HG03460 (cell line): ENCODE results near the gene EML3.
"Not testable (repeated sequence)": the region's sequence is repeated elsewhere in the genome, so short reads cannot be mapped to it uniquely, and the experiment has no call there.

Experiments used
- ATAC-seq: cut with Tn5 transposase; IDR thresholded peaks from one replicate; pipeline ENCODE4 v1.9.1; 2021; ENCODE audit not compliant: unreplicated experiment

EML3 gene

DNA sequence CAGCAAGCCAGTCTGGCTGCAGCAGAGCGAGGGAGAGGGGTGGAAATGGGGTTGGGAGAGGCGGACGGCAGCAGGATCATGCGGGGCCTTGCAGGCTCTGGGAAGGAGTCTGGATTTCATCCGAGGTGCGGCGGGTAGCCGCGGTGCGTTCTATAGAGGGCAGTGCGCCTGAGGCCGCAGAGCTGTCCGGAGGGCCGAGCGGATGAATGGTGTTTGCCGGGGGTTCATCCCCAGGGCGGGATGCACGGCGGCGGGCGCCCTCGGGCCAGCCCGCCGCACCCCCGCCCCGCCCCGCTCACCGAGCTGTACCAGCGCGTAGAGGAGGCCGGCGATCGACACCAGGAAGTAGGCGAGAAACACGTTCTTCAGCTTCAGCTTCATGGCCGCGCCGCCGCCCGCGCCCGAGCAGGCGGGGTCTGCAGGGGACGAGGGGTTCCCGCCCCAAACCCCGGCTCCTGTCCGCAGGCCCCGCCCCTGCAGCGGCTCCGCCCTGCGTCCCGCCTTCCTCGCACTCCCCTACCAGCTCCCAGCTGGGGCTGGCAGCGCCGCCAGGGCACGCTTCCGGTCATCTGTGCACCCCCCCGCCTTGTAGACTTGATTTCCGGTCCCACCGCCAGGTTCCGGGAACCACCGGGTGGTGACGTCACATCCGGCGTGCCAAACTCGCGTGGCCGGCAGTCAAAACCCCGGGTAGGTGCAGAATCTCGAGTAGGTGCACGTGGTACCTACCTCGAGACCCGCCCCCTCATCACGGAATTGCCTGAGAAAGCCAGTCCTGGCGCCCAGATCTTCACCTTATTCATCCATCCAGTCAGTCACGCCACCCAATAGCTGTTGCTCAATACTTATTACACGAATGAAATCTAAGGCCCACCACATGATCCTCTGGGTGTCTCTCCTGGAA is 9.2 kb upstream of the EML3 start, which contains the start of gene B3GAT3:
TSS of gene B3GAT3 (minus strand) at position 420 of the 904 bp plus-strand sequence. CDS start at position 381, 39 bp downstream.
- peak; percentile 90 for ATAC-seq

GRCh38 chr11:62621027-62621566 is 8.5 kb upstream of the EML3 start:
- no peak for ATAC-seq

GRCh38 chr11:62616957-62617356 is 4.4 kb upstream of the EML3 start:
- not testable (repeated sequence) for ATAC-seq

- ATAC-seq, result no peak
Observed at GRCh38 chr11:62615521-62615920, 2.9 kb upstream of the EML3 start.

DNA sequence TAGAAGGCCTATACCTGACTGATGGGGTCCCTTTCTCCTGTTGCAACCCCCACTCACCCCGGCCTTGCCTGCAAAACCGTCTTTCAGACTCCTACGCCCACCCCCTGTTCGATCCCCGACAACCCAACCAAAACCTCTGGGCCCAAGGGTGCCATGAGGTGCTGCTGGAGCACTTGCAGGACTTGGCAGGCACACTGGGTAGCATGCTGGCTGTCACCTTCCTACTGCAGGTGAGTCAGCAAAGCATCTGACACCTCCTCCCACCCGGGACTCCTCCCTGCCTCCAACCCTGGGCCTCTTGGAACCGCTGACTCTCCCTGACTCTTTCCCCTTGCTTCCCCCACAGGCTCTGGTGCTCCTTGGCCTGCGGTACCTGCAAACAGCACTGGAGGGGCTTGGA is 1.7 kb upstream of the EML3 start:
- no peak for ATAC-seq

DNA sequence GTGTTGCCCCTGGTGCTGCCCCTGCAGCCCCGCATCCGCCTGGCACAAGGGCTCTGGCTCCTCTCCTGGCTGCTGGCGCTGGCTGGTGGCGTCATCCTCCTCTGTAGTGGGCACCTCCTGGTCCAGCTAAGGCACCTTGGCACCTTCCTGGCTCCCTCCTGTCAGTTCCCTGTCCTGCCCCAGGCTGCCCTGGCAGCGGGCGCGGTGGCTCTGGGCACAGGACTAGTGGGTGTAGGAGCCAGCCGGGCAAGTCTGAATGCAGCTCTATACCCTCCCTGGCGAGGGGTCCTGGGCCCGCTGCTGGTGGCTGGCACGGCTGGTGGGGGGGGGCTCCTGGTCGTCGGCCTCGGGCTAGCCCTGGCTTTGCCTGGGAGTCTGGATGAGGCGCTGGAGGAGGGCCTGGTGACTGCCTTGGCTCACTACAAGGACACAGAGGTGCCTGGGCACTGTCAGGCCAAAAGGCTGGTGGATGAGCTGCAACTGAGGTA is 760 bp upstream of the EML3 start:
- no peak for ATAC-seq

DNA sequence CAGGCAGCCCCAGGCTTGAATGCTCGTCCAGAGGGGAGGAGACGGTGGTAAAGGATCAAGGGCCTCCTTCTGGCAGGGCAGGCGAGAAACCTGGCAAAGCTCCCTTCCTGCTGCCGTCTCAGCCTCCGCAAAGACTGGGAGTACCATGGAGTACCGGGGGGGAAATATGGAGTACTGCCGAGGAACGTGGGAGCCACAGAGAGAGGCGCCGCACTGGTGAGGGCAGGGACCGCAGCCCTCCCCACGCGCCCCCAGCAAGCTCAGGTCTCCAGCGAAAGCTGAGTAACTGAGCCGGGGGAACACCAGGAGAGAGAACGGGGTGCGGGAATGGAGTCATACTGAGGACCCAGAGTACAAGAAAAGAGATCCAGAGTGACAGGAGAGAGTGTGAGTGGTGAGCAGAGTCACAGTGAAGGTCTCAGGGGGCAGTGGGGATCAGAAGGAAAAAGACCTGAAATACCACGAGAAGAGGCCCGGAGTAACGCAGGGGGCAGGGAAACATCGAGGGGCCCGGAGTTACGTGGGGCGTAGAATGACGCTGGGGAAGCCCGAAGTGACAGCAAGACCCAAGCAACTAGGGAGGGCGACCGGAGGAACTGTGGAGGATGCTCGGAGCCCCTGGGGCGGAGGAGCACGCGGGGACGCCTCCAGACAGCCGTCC is 740 bp downstream of the EML3 start:
- ATAC-seq, result peak; percentile 28

- no peak for ATAC-seq
Observed at GRCh38 chr11:62610814-62611704, 1.5 kb downstream of the EML3 start.

GRCh38 chr11:62610403-62610802 is 2.2 kb downstream of the EML3 start:
- no peak for ATAC-seq

GRCh38 chr11:62608776-62609175 is 3.8 kb downstream of the EML3 start:
- no peak for ATAC-seq

DNA sequence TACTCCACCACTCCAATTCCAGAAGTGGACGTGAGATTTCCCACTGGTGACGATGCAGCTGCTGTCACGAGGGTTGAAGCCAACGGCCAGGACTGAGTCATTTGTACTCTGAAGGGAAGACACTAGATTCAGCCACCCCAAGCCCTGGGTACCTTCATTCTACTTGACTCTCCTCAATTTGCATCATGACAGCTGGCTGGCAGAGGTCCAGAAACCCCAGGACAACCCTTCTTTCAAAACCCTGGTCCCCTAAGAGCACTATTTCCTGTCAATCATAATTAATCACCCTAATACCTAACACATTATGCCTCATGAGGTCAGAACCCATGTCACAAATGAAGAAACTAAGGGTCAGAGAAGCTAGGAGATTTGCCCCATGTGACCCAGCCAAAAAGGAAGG is 4.9 kb downstream of the EML3 start:
- ATAC-seq, result no peak

DNA sequence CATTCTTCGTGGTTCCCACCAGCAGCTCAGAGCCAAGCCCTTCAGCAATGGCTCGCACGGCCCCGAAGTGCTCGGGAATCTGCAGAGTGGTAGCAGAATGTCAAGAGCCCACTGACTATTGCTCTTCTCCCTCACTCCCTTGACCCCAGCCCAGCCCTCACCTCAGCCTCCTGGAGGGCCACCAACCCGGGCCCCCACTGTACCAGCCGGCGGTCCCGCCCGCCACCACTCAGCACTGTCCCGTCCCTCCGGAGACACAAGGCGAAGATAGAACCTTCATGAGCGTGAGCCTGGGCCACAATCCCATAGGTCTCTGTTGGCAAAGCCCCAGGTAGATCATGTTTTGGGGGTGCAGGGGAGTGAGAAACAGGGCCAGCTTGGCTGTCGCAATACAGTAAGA is 6.7 kb downstream of the EML3 start:
- ATAC-seq, result no peak

DNA sequence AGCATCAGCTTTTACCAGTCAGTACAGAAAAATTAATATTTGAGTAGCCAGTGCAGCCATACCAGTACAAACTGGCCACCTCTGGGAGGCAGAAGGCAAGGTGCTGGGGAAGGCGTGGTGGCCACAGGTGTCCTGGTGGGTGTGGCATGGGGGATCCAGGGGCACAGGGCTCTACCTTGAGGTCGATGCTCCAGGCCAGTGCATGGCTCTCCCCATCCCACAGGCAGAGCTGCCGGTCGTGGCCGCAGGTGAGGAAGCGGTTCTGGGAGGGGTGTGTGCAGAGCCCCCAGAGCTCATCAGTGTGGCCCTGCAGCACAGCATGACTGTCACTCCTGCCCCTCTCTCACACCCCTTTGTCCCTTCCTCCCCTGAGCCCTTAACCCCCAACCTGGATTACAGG is 7.1 kb downstream of the EML3 start:
- ATAC-seq, result no peak

DNA sequence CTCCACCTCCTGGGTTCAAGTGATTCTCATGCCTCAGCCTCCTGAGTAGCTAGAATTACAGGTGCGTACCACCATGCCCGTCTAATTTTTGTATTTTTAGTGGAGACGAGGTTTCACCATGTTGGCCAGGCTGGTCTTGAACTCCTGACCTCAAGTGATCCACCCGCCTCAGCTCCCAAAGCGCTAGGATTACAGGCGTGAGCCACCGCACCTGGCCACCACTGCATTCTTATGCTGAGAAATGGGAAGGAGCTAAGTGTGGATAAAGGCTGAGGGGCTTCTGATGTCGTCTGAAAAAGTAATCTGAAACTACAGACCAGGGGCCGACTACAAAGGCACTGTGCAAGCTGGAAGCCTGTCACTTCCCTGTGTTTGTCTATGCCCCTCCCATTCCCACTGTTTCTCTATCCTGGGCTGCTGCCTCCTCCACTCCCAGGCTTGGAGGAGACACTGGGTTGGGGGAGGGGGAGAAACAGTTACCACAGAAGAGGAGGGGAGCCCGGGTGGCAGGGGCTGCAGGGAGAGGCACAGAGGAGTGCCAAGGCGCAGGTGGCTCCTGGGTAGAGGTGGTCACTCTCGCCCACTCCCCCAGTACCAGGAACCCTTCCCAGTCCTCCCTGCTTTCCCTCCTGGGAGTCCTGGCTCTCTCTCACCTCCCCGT is 8.0 kb downstream of the EML3 start:
- ATAC-seq, result no peak

- ATAC-seq, result no peak
Observed at GRCh38 chr11:62603776-62604299, 8.7 kb downstream of the EML3 start.

GRCh38 chr11:62603072-62603408 is 9.5 kb downstream of the EML3 start:
- ATAC-seq, result no peak

DNA sequence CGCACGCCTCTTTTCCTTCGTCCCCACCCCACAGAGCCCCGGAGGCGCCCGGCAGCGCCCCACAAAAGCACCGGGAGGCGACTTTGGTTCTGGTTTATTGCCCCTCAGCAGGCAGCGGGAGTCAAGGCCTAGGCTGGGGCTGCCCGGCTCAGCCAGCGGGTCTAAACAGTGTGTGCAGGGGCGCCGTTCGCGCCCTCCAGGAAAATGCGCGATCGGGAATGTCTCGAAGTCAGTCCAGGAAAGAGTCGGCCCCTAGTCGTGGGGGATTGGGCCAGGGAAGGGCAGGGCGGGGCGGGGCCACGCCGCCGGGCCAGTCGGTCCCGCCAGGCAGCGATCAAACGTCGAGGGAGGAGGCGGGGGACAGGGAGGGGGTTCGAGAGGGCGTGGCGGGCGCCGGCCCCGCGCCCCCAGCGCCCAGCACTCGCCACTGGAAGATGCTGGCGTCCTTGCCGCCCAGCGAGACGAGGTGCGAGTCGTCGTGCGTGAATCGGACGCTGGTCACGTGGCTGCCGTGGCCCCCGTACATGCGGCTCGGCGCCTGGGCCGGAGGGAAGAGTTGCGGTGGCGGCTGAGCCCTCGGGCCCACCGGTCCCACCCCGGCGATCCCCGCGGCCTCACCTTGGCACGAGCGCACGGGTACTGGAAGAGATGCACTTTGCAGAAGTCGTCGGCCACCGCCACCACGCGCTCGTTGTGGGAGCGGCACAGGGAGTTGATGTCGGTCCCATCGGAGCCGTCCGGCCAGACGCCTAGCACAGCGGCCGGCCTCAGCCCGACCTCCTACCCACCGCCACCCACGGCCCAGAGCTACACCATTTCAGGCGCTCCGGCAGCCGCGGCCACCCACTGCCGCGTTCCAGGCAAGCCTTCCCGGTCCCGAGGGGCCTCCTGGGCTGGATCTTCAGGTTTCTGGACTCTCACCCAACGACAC is 10.2 kb downstream of the EML3 start:
- ATAC-seq, result no peak

DNA sequence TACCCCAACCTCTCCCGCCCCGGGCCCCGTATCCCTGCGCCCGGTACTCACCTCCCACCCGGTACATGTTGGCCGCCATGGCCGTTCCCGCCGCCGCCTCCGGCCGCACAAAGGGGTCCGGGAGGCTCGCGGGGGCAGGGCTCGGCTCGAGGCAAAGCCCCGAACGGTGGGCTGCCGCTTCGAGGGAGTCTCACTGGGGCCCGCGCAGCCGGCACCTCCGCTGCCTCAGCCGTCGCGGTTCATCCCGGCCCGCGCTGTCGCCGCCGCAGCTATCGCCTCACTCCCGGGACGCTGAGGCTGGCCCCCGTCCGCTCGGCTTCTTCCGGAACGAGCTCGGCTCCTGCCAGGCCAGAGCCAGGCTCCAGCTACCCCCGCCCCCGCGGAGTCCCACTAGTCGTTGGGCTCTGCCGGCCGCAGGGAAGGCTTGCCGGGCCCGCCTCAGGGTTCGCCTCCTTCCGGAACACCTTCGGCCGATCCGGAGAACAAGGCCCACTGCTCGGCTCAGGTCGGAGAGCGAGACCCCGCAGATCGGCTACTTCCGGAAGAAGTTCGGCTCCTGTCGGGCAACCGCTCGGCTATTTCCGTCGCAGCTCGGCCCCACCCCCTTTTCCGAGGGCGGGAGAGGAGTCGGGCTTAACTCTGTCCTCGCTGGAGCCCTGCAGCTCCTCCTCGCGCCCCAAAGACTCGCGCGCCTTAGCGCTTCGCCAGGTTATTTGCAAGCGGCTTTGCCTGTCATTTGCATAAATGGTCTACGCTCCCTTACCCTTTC is 11.0 kb downstream of the EML3 start, which contains the start of gene MTA2:
TSS of gene MTA2 (minus strand) at position 494 of the 769 bp plus-strand sequence. CDS start at position 79, 415 bp downstream.
- ATAC-seq, result peak; percentile 73
